ENCODE data around the gene SEMA5A. TPM values are rescaled to one million over a fixed set of nuclear protein-coding genes. Genes with fewer than 3 reads are reported as not detected.

Gene SEMA5A
- total RNA-seq, 2 donors from 2014 or later, result 0.14 to 0.23 TPM

DNA sequence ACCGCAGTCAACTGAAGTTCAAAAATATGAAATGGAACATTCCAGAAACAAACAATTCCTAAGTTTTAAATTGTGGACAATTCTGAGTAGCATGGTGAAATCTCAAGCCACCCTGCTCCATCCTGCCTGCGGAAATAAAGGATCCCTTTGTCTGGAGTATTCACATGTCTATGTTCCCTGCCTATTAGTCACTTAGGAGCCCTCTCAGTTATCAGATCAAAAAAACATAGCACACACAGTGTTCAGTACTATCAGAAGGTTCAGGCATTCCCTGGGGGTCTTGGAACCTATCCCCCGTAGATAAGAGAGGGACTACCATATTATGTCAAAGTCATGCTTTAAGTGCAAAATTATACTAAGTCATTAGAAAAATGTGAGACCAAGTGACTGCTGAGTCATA lies 300.8 kb downstream of the SEMA5A start:
- Mint-ChIP-seq H3K4me1 (ENCODE audit: low read depth) (no peaks in the 10 kb centered on the region), H3K27me3 (ENCODE audit: low read depth) (no peaks in the 10 kb centered on the region), H3K36me3 (ENCODE audit: insufficient read depth in 2 of 2) (no peaks in the 10 kb centered on the region), H3K27ac (no peak overlapping the region), H3K9me3 (peaks cover 1% of the 10 kb centered on the region in 2 donors), H3K4me3 (no peak overlapping the region)
- DNase-seq (no peak), ATAC-seq (replicated peaks in 1 of 2) (no peak)

DNA sequence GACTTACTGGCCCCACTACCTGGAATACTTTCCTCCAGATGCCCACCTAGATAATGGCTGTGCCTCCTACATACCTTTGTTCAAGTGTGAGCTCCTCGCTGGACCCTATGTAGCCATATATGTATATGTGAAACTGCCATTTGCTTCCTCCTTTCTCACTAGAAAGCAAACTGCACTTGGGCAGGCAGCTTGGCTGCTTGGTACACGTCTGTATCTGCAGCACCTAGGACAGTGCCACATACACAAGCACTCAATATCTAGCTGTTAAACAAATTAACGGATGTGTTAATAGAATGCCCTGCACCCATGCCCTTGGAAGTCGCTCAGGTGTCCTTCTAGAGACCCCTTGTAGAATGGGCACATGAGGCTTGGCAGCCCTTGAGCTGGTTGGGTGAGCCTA lies 301.5 kb downstream of the SEMA5A start:
- no peak overlapping the region for H3K27ac Mint-ChIP-seq
- H3K27me3 Mint-ChIP-seq (ENCODE audit: low read depth), result no peaks in the 10 kb centered on the region
- no peaks in the 10 kb centered on the region for H3K36me3 Mint-ChIP-seq (ENCODE audit: insufficient read depth in 2 of 2)
- H3K4me3 Mint-ChIP-seq, result no peak overlapping the region
- no peaks in the 10 kb centered on the region for H3K4me1 Mint-ChIP-seq (ENCODE audit: low read depth)
- DNase-seq (no peak), ATAC-seq (replicated peaks in 1 of 2) (no peak)
- peaks cover 0 to 1% of the 10 kb centered on the region in 2 donors for H3K9me3 Mint-ChIP-seq

DNA sequence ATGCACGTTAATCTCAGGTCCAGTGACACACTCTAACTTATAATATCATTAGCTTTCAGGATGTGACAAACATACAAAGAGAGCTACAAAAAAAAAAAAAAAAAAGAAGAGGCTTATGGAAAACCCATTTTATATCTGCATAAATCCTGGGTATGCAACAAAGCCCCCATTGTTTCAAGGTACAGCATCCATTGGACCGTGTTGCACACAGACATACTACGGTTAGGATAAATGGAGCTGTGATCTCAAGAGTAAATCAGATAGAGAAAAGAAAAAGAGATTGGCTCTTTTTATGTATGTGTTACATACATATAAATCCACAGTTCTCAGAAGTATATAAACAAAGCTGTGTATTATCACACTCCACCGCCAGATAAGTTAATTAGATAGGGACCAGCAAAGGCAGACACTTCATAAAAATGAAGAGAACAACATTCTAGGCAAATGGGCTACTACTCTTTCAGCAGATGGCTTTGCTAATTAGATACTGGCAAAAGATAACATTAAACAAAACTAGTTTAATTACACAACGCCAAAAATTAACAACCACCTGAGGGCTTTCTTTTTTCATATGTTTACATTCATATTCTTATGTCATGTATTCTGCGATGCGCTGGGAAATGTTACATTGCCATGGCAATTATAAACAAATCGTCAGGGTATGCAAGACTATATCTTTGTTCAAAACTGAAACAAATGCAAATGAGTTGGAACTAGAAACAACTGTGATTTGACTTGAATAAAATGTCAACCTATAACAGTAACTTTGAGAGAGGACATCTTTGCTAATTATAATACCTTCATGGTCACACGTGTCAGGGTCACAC lies 304.2 kb downstream of the SEMA5A start:
- ATAC-seq (replicated peaks in 1 of 2), result no peak
- Mint-ChIP-seq H3K9me3 (no peaks in the 10 kb centered on the region), H3K27ac (no peak overlapping the region), H3K27me3 (ENCODE audit: low read depth) (no peaks in the 10 kb centered on the region), H3K4me3 (no peak overlapping the region), H3K36me3 (ENCODE audit: insufficient read depth in 2 of 2) (no peaks in the 10 kb centered on the region), H3K4me1 (ENCODE audit: low read depth) (no peaks in the 10 kb centered on the region)
- no peak for DNase-seq

DNA sequence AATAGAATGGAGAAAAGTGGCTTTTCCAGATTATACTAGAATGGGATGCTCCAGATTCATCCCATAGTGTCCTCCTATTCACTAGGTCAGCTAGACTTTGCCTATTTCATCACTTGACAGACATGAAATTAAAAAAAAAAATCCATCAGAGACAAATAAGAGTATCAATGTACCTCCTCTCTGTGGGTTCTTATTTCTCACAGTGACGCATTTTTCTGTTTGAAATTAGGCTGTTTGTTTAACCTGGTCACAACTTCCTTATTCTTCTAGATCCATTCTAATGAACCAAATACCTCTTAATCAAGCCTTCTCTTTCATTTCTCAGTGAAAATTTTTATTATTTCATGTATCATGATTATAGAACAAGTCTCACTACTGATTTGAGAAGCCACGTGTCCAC lies 305.4 kb downstream of the SEMA5A start:
- Mint-ChIP-seq H3K4me1 (ENCODE audit: low read depth) (no peaks in the 10 kb centered on the region), H3K9me3 (peaks cover 1 to 3% of the 10 kb centered on the region in 2 donors), H3K27me3 (ENCODE audit: low read depth) (no peaks in the 10 kb centered on the region), H3K27ac (no peak overlapping the region), H3K4me3 (no peak overlapping the region), H3K36me3 (ENCODE audit: insufficient read depth in 2 of 2) (no peaks in the 10 kb centered on the region)
- DNase-seq (no peak), ATAC-seq (replicated peaks in 1 of 2) (no peak)

DNA sequence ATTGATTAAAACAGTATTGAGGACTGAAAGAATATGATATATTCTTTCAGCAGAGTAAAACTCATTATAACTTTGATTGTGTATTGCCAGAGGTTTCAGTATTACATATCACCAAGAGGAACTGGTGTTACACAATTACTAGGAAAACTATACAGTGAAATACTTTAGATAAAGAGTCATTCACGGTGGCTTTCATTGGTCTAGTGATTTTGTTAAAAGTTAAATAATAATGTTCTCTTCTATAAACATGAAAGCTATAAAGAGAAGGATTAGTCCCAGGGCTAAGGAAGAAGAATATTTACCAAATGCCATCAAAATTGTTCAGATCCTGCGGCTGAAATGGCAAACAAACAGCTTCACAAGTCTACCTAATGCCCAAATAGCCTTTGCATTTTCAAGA lies 306.2 kb downstream of the SEMA5A start:
- Mint-ChIP-seq H3K27me3 (ENCODE audit: low read depth) (no peaks in the 10 kb centered on the region), H3K4me3 (no peak overlapping the region), H3K4me1 (ENCODE audit: low read depth) (no peaks in the 10 kb centered on the region), H3K9me3 (peaks cover 3 to 4% of the 10 kb centered on the region in 2 donors), H3K27ac (no peak overlapping the region), H3K36me3 (ENCODE audit: insufficient read depth in 2 of 2) (no peaks in the 10 kb centered on the region)
- no peak for DNase-seq
- ATAC-seq (replicated peaks in 1 of 2), result no peak

DNA sequence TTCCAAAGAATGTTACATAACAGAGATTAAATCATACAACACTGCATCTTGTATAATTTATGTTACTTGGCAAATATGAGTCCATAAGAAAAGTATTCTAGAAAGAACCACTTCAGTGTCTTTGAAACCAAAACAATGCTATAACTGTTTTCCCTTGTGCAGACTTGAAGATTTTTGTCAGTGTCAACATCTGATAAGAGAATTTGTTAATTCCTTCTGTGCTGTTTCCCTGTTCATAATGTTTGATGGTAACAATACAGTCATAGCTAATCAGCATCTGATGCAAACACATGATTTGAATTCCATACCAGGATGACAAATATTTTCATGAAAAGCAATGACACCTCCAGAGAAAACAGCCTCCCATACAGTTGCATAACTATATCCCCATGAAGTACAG lies 306.8 kb downstream of the SEMA5A start:
- no peaks in the 10 kb centered on the region for H3K4me1 Mint-ChIP-seq (ENCODE audit: low read depth)
- no peaks in the 10 kb centered on the region for H3K27me3 Mint-ChIP-seq (ENCODE audit: low read depth)
- peaks cover 3 to 4% of the 10 kb centered on the region in 2 donors for H3K9me3 Mint-ChIP-seq
- no peak for ATAC-seq (replicated peaks in 1 of 2)
- H3K27ac Mint-ChIP-seq, result no peak overlapping the region
- H3K36me3 Mint-ChIP-seq (ENCODE audit: insufficient read depth in 2 of 2), result no peaks in the 10 kb centered on the region
- no peak for DNase-seq
- no peak overlapping the region for H3K4me3 Mint-ChIP-seq

DNA sequence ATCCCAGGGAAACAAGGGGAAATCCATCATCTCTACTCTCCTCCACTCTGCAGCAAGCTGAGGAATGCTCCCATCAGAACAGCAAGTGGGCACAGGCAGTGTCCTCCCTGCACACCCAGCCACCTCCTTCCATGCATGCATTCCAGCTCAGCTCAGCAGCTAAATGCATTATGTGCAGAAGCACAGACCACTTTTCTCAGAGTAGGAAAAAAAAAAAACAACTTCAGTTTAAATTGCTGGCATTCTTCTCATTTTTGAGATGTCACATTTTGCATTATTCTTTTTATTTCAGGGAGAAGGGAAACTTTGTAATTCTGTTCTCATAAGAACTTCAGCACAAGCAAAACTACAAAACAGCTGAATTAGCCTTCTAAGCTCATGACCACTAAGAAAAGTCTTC lies 312.2 kb downstream of the SEMA5A start:
- Mint-ChIP-seq H3K36me3 (ENCODE audit: insufficient read depth in 2 of 2) (peaks cover 0 to 2% of the 10 kb centered on the region in 2 donors), H3K4me3 (no peak overlapping the region), H3K9me3 (peaks cover 7 to 8% of the 10 kb centered on the region in 2 donors), H3K4me1 (ENCODE audit: low read depth) (no peaks in the 10 kb centered on the region), H3K27me3 (ENCODE audit: low read depth) (no peaks in the 10 kb centered on the region), H3K27ac (no peak overlapping the region)
- ATAC-seq (replicated peaks in 1 of 2) (no peak), DNase-seq (no peak)

DNA sequence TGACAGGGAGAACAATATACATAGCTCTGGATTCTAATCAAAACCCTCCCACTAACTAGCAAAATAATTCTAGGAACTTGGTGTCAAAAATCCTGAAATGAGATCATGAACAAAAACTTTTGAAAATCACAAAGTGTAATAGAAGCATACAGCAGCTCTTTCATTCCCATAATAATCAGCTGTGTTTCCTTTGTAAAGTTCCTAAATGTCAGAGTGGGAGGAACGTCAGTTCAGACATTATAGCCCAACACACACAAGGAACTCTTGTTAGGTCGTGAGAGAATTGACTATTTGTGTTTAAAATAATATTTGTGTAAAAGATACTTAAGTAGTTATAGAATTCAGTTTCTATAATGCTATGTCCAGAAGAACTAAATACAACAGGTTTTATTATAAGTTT lies 312.8 kb downstream of the SEMA5A start:
- Mint-ChIP-seq H3K4me3 (no peak overlapping the region), H3K36me3 (ENCODE audit: insufficient read depth in 2 of 2) (peaks cover 0 to 2% of the 10 kb centered on the region in 2 donors), H3K27me3 (ENCODE audit: low read depth) (no peaks in the 10 kb centered on the region), H3K4me1 (ENCODE audit: low read depth) (no peaks in the 10 kb centered on the region), H3K27ac (no peak overlapping the region), H3K9me3 (peaks cover 8% of the 10 kb centered on the region in 2 donors)
- ATAC-seq (replicated peaks in 1 of 2) (no peak), DNase-seq (no peak)

DNA sequence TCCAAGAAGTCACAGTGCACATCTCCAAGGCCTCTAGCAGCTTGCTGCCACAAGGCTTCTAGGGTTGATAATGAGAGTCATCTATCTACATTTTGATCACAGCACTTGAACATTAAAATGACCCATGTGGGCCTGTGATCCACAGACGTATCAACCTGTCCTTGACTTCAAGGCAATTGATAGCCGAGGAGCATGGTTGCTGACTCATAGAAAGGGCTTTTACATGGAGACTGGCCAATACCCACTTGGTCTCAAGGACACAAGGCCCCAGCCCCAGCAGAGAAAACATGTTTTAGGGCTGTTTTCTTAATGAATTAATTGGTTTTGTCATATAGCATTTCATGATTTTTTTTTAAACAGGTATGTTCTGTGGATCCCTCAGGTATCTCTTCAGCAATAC lies 314.0 kb downstream of the SEMA5A start:
- Mint-ChIP-seq H3K36me3 (ENCODE audit: insufficient read depth in 2 of 2) (peaks cover 0 to 2% of the 10 kb centered on the region in 2 donors), H3K9me3 (peaks cover 8% of the 10 kb centered on the region in 2 donors), H3K4me1 (ENCODE audit: low read depth) (no peaks in the 10 kb centered on the region), H3K4me3 (no peak overlapping the region), H3K27me3 (ENCODE audit: low read depth) (no peaks in the 10 kb centered on the region), H3K27ac (no peak overlapping the region)
- DNase-seq, result no peak
- no peak for ATAC-seq (replicated peaks in 1 of 2)

DNA sequence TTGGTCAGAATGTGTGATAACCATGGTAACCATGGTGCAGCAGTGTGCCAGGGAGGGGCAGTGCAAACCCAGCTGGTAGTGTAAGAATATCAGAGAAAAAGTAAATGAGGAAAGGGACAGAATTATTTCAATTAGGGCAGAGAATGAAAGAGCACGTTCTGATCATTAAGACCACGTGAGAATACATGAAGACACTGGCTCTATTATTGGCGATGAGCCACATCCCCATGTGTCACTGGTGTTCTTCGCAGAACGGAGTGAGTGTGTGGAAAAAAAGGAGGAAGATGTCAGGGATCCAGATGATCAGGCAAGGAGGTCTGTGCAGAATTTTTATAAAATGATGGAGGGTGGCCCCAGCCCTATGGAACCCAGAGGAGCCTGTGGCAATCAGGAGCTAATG lies 315.5 kb downstream of the SEMA5A start:
- Mint-ChIP-seq H3K27me3 (ENCODE audit: low read depth) (no peaks in the 10 kb centered on the region), H3K4me1 (ENCODE audit: low read depth) (no peaks in the 10 kb centered on the region), H3K27ac (no peak overlapping the region), H3K4me3 (no peak overlapping the region), H3K9me3 (peaks cover 5 to 7% of the 10 kb centered on the region in 2 donors), H3K36me3 (ENCODE audit: insufficient read depth in 2 of 2) (peaks cover 0 to 2% of the 10 kb centered on the region in 2 donors)
- ATAC-seq (replicated peaks in 1 of 2), result no peak
- no peak for DNase-seq

DNA sequence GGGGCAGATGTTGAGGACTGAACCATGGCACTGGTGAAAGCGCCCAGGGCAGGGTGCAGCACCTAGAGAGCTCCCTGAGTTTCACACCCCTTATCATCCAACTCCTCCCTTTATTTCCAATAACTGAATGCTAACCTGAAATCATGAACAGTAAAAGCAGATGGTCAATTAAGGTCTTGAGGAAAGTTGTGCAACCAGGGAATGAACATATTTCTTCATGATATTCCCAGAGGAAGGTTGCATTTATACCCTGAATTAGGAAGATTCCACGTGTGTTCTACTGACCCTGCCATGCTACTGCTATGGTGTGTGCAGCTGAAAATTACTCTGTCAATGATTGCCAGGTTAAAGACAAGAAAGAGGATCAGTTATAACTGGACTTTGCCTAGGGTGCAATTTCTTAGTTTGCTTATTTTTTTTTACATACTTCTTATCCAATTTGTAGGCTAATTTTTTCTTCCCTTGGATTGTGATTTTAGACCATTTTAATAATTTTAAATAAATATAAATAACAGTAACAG lies 319.8 kb downstream of the SEMA5A start:
- Mint-ChIP-seq H3K4me3 (no peak overlapping the region), H3K36me3 (ENCODE audit: insufficient read depth in 2 of 2) (peaks cover 0 to 2% of the 10 kb centered on the region in 2 donors), H3K27ac (no peak overlapping the region), H3K4me1 (ENCODE audit: low read depth) (no peaks in the 10 kb centered on the region), H3K27me3 (ENCODE audit: low read depth) (no peaks in the 10 kb centered on the region), H3K9me3 (peaks cover 5 to 9% of the 10 kb centered on the region in 2 donors)
- ATAC-seq (replicated peaks in 1 of 2) (no peak), DNase-seq (no peak)

DNA sequence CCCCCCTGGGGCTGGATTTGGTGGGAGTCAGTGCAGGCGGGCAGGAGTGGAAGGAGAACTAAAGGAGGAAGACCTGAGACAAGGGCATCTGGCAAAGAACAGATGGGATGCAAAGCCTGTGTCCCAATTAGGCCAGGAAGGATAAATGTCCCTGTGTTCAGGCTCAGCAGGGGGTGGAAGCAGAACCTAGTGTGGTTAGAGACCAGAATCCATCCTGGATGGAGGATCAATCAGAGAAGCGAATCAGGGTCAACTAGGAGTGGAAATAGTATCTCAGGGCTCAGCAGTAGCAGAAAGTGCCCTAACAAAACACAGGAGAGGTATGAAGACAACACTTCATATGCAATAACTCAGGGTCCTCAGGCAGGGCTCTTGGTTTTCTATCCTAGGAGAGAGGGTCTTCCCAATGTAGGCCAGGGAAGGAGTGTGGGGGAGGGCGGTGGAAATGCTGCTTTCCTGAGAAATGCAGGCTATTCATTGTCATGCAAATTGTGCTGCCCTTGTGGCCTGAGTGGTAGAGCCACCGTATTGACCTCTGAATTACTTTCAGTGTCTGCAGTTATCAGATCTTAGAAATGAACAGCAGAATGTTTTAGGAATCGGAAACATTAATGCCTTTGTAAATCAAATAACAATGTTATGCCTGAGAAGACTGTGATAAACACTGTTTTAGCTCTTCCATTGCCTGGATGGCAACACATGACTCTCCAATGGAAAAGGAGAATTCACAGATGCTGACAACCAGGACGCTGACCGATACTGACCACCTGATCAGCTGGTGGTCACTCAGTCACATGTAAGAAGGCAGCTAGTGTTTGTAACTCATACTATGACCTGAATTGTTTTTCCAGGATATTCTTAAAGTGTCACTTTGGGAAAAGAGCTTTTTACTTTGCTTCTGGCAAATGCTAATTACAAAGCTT lies 323.6 kb downstream of the SEMA5A start:
- Mint-ChIP-seq H3K4me1 (ENCODE audit: low read depth) (no peaks in the 10 kb centered on the region), H3K36me3 (ENCODE audit: insufficient read depth in 2 of 2) (no peaks in the 10 kb centered on the region), H3K27me3 (ENCODE audit: low read depth) (no peaks in the 10 kb centered on the region), H3K9me3 (peaks cover 0 to 6% of the 10 kb centered on the region in 2 donors), H3K27ac (no peak overlapping the region), H3K4me3 (no peak overlapping the region)
- DNase-seq (no peak), ATAC-seq (replicated peaks in 1 of 2) (no peak)

DNA sequence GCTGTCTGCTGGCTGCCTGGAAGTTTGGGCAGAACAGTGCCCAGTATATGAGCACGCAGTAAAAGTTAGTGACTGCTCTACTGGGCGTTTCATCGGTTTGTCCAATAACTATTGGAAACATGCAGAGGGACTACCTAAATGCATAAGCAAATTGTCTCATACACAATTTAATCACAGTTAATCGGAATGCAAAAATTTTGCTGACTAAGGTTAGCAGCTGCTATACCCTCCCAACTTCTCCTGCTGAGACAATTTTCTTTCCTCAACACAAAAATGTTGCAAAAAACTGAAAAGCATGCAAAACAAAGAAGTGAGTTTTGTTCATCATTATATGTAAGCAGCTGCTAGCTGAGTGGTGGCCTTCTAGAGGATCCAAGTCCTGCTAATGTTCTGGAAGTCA lies 327.5 kb downstream of the SEMA5A start:
- no peak overlapping the region for H3K4me3 Mint-ChIP-seq

More for the DNA sequence above, 327.5 kb downstream of the SEMA5A start:
- Mint-ChIP-seq H3K4me1 (ENCODE audit: low read depth) (no peaks in the 10 kb centered on the region), H3K36me3 (ENCODE audit: insufficient read depth in 2 of 2) (no peaks in the 10 kb centered on the region), H3K9me3 (peaks cover 0 to 2% of the 10 kb centered on the region in 2 donors), H3K27me3 (ENCODE audit: low read depth) (no peaks in the 10 kb centered on the region), H3K27ac (no peak overlapping the region)
- ATAC-seq (replicated peaks in 1 of 2) (no peak), DNase-seq (no peak)
